HG03103 (cell line): ENCODE data around the gene CETP.
"Not testable (repeated sequence)": the region's sequence is repeated elsewhere in the genome, so short reads cannot be mapped to it uniquely, and the experiment has no call there.

Experiments used
- ATAC-seq: cut with Tn5 transposase; IDR thresholded peaks from one replicate; pipeline ENCODE4 v1.9.1; 2021; ENCODE audit warnings: low read depth; ENCODE audit not compliant: unreplicated experiment

Gene CETP

GRCh38 chr16:56933828-56934598 lies 27.7 kb upstream of the CETP start:
- no peak for ATAC-seq

- not testable (repeated sequence) for ATAC-seq
These were observed 27.1 kb upstream of the CETP start for GRCh38 chr16:56934599-56935145.

GRCh38 chr16:56935201-56935600 lies 26.5 kb upstream of the CETP start:
- no peak for ATAC-seq

- no peak for ATAC-seq
These were observed 25.3 kb upstream of the CETP start for GRCh38 chr16:56936491-56936890.

- ATAC-seq: no peak
These were observed 24.8 kb upstream of the CETP start for GRCh38 chr16:56936950-56937349.

GRCh38 chr16:56938664-56939513 lies 22.9 kb upstream of the CETP start:
- no peak for ATAC-seq

GRCh38 chr16:56939801-56940200 lies 21.9 kb upstream of the CETP start:
- no peak for ATAC-seq

- no peak for ATAC-seq
These were observed 20.7 kb upstream of the CETP start for GRCh38 chr16:56941092-56941491.

- ATAC-seq: no peak
These were observed 19.9 kb upstream of the CETP start for GRCh38 chr16:56941856-56942331.

GRCh38 chr16:56943761-56944375 lies 17.9 kb upstream of the CETP start:
- ATAC-seq: no peak

- ATAC-seq: no peak
These were observed 16.6 kb upstream of the CETP start for GRCh38 chr16:56944954-56945839.

- no peak for ATAC-seq
These were observed 15.8 kb upstream of the CETP start for GRCh38 chr16:56945847-56946527.

- ATAC-seq: no peak
These were observed 14.8 kb upstream of the CETP start for GRCh38 chr16:56946767-56947603.

- ATAC-seq: no peak
These were observed 14.2 kb upstream of the CETP start for GRCh38 chr16:56947604-56947995.

GRCh38 chr16:56948234-56948633 lies 13.5 kb upstream of the CETP start:
- ATAC-seq: no peak

GRCh38 chr16:56950051-56950450 lies 11.7 kb upstream of the CETP start:
- ATAC-seq: no peak

GRCh38 chr16:56950455-56950854 lies 11.3 kb upstream of the CETP start:
- no peak for ATAC-seq
